Amniotic stem cell (primary cell): Measurements from ENCODE around the gene ANK3.

Source experiments
- DNase-seq: peaks from one replicate; lab custom pipeline; 2025; lab: John Stamatoyannopoulos, UW

ANK3 gene

DNA sequence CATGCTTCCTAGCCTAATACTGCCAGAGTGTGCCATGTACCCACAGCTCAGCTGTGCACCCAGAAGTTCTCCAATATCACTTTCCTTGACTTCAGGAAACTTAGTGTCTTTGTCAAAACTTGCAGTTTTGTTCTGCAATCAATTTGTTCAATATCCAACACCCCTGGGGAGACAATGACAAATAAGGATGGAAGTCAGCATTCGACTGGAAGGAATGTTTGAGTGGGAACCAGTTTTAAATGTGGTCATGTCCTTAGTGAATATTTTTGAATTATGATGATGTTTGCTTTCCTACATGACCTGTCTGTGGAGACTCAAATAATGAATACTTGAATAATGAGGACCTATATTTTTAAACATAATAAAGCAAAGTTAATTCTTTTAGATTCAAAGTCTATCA lies 112.0 kb downstream of the ANK3 start:
- no peak for DNase-seq

DNA sequence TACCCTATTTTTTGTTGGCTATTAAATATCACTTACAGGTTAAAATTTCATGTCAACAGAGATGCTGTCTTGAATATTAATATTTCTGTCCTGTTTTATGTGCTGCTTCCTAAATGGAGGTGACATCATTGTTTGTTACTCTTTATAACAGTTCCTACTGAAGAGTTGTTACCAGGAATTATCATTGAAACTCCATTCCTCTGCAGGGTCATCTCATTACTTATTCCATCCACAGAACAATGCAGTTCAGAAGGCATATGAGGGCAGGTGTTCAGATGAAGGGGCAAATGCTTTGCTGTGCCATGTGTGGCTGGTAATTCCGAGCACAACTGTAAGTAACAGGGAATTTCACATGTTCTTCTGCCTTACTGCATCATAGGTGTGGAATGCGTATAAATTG lies 113.4 kb downstream of the ANK3 start:
- DNase-seq, result no peak

DNA sequence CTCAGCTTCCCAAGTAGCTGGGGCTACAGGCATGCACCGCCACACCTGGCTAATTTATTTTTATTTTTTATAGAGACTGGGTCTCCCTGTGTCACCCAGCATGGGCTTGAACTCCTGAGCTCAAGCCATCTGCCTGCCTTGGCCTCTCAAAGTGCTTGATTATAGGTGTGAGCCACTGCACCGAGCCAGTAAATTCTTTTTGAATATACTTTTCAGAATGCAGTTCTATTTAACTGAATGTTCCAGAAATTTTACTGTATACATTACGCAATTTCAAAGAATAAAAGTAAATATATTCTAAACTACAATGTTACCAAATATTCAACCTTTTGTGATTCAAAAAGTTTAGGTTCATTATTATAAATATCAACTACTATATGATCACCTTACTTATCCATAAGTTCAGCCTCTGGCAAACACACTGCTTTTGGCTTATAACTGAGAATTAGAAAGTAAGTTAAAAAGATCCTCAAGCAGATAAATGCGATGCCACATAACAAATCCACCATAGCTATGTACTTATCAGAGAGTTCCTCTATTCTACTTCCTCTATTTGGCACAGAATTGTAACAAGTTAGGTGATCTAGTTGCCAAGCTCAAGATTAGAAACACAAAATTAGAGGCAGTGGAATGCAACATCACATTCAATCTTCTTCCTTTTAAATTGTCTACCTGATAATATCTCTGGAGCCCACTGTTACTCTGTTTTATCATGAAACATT lies 118.2 kb downstream of the ANK3 start:
- no peak for DNase-seq

DNA sequence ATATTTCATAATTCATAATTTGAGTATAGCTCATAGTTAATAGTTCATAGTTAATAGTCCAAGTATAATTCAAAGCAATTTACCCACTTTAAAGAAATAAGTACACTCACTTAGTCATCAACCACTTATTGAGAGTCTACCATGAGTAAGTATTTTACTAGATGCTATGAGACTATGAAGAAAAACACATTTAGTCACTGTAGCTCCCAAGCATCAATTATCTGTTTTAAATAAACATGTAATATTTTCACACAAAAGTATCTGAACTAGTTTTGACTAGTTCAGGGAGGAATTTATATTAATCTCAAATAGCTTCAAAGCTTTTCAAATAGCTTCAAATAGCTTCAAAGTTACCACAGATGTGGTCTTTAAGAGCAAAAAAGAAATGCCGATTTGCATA lies 119.2 kb downstream of the ANK3 start:
- DNase-seq, result no peak

DNA sequence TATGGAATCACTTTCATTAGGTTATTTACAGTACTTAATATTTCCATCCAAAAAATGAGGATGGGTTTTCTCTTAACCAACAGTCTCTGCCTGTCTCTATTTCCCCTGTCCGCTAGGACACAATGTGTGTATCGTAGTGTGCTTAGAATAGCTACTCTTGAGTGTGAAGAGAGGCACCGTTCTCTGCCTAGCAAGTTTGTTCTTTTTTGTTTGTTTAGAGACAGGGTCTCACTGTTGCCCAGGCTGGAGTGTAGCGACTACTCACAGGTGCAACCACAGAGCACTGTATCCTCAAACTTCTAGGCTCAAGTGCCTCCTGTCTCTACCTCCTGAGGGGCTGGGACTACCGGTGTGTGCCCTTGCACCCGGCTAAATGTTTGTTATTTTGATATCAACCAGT lies 121.9 kb downstream of the ANK3 start:
- no peak for DNase-seq

DNA sequence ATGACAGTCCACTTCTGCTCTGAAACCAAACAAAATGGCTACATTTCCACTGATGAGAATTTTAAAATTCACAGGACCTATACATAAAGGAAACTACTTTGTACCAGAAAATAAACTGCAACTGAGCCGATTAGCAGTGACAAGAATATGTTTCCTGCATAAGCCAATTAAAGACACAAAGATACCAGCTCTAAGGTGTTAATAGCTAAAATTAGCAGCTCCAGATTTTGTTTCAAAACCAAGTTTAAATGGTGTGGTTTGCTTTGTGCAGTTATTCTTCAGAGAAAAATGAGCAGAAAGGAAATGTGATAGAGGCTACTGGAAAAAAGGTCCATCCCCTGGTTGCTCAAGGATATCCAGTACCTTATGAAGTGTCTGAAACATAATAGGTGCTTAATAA lies 123.2 kb downstream of the ANK3 start:
- no peak for DNase-seq

DNA sequence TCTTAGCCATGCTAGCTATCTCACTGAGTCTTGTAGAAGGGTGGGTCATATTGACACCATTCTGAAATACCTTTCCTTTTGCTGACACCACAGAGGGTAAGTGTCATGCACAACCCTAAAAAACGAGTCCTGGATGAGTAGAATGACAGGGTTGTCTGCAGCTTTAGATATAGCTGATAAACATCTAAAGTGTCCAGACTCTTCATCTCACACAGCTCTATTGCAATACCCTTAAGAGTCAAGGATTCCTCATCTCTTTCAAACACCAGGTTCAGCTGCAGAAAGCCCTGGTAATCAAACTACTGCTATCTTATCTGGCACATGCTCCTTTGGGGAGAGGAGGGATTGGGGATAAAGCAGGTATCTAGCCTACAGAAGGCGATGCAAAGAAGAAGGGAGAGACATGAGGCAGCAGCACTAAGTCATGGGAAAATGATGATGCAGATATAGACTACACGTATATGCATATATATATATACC lies 127.0 kb downstream of the ANK3 start:
- no peak for DNase-seq

DNA sequence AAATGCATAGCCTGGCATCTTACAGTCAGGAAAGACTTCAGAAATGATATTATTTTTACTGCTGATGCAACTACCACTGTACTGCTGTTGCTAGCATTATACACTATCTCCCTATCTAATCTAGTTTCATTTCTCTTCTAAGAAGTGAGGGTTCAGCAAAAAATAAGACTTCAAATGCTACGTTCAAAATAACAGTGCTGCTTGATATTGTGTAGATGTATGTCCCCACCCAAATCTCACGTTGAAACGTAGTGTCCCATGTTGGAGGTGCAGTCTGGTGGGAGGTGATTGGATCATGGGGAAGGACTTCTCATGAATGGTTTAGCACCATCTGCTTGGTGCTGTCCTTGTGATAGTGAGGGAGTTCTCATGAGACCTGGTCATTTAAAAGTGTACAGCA lies 129.4 kb downstream of the ANK3 start:
- DNase-seq, result no peak

DNA sequence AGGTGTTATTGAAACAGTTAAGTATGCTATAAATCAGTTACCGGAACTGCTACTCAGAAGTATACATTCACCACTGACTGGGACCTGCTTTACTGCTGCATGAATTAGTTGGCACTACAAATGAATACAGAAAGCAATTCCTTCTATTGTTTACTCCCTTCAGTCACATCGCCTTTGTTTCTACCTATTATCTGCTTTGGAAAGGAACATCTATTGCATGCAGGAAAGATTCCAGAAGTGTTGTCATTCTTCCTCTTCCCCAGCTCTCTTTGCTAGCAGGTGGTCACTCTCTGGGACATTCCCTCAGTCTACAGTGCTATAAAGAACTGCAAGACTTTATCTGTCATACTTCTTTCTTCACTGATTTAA lies 131.3 kb downstream of the ANK3 start:
- no peak for DNase-seq

DNA sequence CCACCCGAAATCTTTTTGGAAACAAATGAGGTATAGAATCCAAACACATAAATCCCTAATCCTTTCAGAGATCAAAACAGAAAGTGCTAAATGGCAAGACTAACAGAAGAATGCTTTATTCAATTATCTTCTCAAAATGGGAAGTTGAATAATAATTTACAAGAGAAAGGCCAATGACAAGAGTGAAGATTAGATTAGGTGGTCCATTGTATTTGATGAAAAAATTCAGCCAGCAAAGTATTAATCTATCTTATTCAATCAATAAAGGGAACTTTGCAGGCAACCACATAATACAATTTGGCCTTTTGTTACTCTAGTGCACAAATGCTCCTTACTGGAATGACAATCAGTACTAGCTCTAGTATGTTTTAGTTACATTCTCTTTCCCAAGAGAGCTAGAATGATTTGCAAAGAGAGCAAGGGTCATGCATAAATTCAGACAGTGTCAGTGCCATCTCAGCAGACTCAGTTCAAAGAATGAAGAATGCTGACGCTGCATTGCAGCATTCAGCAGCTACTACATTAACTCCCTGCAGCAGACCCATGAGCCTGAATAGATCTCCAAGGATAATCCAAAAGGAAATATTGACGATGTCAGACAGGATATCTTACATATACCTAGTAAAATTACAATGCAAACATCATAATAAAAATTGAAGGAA lies 131.8 kb downstream of the ANK3 start:
- no peak for DNase-seq

DNA sequence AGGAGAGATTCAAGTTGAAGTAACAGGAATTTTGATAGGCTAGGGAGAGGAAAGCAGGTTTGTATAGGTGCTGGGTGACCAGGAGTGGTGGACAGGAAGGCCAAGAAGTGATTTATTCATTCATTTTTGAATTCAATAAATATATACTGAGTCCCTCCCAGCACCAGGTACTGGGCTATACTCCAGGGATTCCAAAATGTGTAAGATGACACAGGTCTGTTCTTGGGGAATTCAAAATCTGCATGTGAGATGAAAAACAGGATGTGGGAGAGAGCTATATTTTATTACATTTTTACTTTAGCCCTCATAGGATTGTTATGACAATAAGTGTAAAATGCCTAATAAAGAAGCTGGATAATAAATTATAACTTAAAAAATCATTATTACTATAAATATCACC lies 134.9 kb downstream of the ANK3 start:
- DNase-seq, result no peak

DNA sequence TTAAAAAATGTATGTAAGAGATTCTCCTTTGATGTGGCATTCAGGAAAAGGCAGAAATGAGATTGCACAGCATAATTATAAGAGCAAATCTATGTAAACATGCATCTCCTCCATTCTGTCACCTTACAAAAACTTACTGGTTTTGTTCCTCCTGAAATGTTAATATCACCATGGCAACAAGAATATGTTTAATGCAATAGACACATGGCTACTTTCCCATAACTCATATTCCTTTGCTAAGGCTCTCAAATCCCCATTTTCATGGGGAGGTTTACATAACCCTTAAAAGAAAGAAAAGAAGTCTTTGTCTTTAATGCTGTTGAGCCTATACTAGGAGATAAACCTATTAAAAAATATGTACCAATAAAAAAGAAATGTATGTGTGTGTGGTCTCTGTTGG lies 136.2 kb downstream of the ANK3 start:
- no peak for DNase-seq

DNA sequence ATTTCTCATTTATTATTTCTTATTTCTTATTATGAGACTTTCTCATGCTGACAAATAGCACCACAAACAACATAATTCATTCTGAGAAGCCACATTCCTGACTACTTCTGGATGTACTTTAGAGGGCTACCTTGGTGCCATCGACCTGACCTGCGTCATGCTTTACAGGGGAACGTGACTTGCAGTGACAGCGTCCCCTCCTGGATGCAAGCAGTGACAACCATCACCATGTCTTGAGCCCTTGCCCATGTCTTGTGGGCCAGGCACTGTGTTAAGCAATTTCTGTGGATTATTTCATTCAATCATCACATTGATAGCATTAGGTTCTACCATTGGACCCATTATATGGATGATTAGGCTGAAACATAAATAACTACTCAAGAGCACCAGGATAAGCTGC lies 137.0 kb downstream of the ANK3 start:
- DNase-seq, result no peak

DNA sequence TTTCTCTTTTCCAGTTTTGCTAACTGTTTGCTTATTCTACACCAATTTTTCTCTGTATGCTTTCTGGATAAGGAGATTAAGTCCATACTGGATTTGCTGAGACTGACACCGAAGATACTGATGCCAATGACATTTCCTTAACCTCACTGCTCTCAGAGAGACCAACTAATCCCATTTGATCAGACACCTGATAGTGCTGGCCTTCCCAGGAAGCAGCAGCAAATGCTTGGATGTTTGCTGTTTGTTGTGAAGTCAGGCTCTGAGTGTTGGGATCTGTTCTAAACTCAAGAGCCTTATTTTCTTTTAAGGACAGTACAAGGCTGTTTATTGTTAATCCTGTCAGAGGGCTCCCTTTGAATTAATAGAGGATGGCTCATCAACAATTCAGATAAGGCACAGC lies 143.3 kb downstream of the ANK3 start:
- DNase-seq, result no peak

DNA sequence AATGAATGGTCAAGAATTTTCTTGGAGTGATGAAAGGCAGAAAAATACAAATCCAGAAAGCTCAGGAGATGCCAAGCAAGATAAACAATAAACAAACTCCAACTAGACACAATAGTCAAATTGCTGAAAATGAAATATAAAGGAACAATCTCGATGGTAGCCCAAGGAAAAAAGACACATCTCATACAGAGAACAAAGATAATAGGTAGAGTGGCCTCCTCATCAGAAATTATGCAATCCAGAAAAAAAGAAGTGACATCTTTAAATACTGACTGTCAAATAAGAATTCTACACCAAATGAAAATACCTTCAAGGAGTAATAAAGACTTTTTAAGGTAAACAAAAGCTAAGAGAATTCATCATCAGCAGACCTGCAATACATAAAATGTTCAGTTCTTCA lies 150.4 kb downstream of the ANK3 start:
- DNase-seq, result no peak

DNA sequence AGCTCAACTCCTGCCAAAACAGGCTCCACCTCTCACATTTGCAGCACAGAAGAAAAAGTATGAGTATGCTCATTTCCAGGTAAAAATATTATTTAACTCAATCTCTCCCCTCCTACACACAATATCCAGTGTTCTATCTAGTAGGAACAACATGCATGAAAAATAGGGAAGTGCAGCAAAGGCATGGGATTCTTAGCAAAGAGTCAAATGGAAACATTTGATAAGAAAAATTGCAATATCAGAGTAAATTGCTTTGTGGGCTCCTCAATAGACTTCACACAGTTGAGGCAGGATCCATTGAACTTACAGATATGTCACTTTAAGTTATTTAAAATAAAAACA lies 150.9 kb downstream of the ANK3 start:
- DNase-seq, result no peak

DNA sequence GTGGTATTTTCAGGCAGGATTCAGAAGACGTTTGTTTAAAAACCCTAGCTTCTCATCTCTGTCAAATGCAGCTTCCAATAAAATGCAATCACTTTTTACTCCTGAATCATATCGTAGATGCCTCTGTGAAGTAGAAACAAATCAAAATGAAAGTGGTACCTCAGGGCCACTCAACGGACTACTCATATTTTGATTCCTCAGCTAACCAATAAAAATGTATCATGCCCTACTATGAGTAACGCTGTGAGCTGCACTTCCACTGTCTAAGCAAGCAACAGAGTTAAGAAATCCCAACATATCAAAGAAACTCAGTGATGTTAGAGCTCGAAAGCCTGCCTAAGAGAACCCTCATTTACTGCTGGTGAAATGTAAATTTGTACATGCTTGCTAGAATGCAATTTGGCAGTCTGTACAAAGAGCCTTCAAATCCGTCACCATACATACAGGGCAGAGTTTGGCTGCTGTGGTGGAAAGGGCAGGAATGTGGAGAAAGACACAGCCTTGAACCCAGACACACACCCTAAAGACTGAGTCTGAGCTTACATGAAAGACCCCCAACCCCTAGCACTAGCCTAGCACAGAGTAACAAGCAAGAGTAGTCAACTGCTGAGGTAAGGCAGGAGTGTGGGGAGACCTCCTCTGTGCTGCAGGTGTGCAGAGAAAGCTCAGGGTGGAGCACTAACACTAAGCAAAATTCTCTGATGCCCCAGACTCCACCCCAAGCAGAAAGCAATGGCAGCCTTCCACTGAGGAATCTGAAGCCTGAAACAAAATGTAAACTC lies 151.5 kb downstream of the ANK3 start:
- no peak for DNase-seq

DNA sequence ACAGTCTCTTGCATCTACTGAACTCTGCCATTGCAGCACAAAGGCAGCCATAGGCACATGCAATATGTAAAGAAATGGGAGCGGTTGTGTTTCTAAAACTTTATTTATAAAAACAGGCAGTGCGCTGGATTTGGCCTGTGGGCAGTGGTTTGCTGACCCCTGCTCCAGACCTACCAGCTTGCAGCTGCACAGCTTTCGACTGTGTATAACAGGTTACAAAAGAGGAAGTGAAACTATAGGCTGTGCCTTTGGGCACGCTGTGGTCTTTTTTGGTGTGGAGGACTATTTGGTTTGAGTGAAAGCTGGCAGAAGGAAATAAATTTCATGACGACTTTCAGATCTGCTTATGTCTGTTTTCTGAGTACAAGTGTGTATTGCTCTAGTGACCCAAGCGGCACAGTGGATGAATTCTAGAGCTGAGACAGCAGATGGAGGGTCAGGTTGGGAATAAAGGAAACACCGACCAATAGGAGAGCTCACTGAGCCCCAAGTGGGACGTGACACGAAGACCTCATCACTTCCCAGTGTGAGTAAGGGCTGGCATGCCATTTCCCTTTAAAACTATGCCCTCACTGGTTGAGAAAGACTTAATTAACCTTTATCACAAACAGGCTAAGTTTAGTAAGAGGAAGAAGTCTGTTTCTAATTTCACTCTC lies 152.7 kb downstream of the ANK3 start:
- no peak for DNase-seq

DNA sequence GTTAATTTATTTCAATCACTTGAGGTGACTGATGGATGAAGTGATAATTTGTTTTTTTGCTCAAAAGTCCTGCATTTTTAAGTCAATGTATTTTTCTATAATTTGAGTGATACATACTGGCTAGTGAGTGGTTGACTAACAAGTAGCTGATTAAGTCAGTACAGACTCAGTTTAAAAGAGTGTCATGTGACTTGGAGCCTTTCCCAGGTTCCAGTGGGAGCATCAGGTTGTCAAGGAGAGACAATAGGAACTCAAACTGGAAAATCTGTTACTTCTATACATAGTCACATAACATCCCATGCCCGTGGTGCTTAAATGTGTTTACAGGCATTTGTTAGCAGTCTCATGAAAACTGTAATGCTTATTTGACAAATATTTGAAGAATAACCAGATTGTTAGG lies 154.7 kb downstream of the ANK3 start:
- DNase-seq, result no peak

DNA sequence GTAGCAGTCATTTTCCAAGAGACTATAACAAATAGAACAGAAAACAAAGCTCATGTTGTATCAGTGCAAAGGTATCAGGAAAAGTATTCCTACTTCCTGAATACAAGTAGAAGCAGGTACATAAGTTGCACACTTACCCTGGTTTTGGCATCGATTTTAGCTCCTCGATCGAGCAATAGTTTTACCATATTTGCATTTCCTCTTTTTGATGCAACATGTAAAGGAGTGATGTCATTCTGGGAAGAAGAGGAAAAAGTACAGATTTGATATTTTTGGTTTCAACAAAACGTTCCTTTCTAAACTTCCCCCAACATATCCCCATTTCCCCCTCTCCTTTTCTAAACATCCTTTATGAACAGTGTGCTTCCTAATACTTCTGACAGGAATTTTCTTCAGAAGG lies 155.1 kb downstream of the ANK3 start:
- no peak for DNase-seq

DNA sequence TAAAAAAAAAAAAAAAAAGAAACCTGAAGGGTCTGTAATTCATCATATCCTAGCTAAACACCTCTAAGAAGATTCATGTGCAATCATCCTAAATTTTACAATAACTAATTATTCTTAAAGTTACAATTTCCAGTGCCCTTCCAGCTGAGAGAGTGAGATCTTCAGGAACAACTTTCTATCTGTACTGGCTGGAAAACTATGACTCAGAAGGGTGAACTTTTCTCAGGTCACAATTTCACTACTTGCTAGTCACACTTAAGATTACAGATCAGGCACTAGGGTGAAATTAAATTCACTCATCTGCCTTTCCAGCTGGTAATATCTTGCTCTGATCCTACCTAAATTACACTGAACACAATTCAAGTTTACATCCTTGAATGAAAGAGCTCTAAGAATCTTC lies 158.8 kb downstream of the ANK3 start:
- DNase-seq, result no peak

DNA sequence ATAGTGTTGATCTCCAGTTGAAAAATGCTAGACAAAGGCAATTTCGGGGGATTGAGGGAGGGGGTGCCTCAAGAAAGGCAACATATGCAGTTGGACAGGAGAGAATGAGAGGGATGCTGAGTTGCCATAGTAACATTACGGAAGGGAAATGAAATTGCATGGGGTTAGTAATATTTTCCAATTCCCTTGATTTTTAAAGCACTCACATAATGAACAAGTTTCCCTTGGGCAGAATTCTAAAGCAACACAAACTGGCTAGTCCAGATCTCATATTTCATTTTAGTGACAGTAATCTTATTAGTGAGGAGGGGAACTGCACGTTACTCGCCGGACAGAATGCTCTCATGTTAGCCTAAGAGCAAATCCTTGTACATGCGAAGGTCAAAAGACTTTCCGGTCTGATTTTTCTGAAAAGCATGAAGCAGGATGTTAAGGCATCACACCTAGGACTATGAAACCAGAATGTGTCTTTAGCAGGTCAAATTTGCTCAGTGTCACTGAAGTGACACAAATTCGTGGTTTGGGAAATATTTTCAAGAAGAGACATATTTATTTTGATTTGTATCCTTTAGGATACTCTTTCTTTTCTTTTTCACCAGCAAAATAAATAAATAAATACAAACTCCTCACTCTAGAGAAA lies 165.5 kb downstream of the ANK3 start:
- DNase-seq, result no peak
